ENCODE data around the gene DEXI.

DEXI gene

DNA sequence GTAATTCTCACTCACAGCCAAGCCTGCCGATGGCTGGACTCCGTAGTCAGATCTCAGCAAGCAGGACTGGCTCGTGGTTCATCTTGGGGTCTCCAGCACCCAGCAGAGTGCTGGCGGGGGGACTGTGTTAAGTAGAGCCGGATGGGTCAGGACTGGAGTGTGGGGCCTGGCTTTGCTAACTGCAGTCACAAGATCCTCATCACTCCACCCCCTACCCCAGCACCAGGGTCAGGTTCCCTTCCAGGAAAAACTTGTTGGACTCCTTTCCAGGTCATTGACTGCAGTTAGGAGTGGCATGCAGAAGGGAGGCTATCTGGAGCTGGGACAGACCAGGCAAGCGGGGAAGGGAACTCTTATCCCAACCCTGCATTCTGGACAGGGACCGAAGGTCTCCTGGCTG lies 59.3 kb downstream of the DEXI start:
- H3K27ac ChIP-seq = peak overlapping the region; percentile 28
- TF ChIP-seq ZFX (IDR thresholded peaks at IDR 0.05) = no peak
- TF ChIP-seq, protein P1, sequence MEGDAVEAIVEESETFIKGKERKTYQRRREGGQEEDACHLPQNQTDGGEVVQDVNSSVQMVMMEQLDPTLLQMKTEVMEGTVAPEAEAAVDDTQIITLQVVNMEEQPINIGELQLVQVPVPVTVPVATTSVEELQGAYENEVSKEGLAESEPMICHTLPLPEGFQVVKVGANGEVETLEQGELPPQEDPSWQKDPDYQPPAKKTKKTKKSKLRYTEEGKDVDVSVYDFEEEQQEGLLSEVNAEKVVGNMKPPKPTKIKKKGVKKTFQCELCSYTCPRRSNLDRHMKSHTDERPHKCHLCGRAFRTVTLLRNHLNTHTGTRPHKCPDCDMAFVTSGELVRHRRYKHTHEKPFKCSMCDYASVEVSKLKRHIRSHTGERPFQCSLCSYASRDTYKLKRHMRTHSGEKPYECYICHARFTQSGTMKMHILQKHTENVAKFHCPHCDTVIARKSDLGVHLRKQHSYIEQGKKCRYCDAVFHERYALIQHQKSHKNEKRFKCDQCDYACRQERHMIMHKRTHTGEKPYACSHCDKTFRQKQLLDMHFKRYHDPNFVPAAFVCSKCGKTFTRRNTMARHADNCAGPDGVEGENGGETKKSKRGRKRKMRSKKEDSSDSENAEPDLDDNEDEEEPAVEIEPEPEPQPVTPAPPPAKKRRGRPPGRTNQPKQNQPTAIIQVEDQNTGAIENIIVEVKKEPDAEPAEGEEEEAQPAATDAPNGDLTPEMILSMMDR (conservative IDR thresholded peaks at IDR 0.05) = no peak

DNA sequence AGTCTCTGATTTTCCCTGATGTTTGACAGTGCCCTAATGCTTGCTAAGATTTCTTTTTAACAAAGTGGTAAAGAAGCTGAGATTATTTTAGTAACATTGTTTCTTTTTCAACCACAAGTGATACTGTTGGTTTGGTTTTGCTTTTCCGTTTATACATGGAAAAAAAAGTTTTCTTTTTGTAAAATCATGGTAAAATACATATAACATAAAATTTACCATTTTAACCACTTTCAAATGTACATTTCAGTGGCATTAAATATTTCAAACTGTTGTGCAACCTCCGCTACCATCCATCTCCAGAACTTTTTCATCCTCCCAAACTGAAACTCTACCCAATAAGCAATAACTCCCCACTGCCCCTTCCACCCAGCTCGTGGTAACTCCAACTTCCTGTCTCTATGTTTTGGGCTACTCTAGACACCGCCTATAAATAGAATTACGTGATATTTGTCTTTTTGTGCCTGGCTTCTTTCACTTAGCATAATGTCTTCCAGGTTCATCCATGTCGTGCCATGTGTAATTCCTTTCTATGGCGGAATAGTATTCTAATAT lies 60.7 kb downstream of the DEXI start:
- H3K27ac ChIP-seq = no peak overlapping the region
- TF ChIP-seq, protein P1 (conservative IDR thresholded peaks at IDR 0.05) = no peak
- no peak for TF ChIP-seq ZFX (IDR thresholded peaks at IDR 0.05)

DNA sequence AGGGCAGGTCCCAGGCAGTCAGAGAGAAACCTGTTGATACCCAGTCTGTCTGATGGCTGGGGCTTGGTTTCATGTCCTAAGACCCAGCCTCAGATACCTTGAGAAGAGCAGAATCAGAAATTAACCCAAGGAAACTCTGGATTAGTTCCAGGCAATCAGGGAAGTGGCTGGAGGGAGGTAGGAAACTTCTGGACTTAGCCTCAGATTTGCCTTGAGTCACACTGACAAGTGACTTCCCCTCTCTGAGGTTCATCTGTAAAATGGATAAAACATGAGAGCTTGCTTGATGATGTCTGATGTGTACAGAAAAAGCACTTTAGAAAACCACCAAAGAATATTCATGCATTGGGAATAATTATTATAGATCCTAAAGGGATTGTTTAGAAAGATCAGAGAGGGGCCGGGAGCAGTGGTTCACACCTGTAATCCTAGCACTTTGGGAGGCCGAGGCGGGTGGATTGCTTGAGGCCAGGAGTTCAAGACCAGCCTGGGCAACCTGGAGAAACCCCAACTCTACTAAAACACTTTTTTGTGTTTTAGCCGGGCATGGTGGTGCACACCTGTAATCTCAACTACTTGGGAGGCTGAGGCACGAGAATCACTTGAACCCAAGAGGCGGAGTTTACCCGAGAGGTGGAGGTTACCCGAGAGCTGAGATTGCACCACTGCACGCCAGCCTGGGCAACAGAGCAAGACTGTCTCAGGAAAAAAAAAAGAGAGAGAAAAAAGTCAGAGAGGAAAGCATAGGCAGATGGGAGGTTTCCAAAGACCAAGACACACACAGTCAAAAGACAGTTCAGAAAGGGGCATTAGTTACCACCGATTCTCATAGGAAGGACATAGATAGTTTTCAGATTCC lies 61.4 kb downstream of the DEXI start:
- no peak overlapping the region for H3K27ac ChIP-seq
- no peak for TF ChIP-seq ZFX (IDR thresholded peaks at IDR 0.05)
- TF ChIP-seq, protein P1 (conservative IDR thresholded peaks at IDR 0.05) = no peak

DNA sequence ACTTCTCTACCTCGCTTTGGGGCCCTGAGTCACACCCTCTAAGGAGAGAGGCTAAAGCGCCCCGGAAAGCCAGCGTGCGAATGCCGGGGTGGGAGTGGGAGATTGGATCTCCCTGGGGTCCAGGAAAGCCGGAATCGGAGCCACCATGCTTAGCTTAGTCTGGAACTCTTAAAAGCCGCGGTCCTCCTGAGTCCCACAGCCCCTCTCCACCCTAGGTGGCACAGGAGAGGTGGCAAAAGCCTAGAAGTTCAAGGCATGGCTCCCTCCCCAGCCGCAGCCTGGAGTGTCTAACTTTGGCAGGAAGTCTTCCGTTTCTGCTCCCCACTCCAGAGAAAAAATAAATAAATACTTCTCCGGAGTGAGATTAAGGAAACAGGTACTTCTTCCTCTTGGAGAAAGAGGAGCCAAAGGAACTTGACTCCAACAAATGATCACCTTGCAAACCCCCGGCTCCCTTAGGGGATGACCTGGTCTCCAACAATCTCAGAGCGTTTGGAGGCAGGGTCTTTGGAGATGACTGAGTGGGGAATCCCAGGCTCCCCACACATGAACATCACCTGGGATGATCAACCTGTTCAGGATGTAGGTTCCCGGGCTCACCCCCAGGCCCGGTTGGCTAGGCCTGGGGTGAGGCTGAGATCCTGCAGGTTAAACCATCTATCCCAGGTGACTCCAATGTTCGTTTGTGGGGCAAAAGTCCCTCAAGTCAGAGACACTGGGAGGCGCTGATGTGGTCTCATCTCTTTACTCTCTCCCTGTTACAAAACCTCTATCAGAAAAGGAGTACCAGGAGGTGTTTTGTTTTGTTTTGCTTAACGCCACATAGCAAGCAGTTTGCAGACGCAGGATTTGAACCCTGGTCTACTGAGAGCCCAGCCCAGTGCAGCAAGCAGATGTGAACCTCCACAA lies 62.3 kb downstream of the DEXI start:
- H3K27ac ChIP-seq = no peak overlapping the region
- TF ChIP-seq ZFX (IDR thresholded peaks at IDR 0.05) = no peak
- TF ChIP-seq, protein P1 (conservative IDR thresholded peaks at IDR 0.05) = no peak
